ENCODE results near the gene UNC119B. TPM values are rescaled to one million over a fixed set of nuclear protein-coding genes. Genes with fewer than 3 reads are reported as not detected.

UNC119B gene
- total and polyA plus RNA-seq, 4 donors = 8.6 to 43.2 (median 25.7) TPM

GRCh38 chr12:120759591-120760348, 49.5 kb downstream of the UNC119B start:
- WGBS, 2 donors = 87 to 88% methylated on average over 26 to 27 of the region's 27 CpGs
- no peaks in the 10 kb centered on the region for H3K9me3 ChIP-seq (ENCODE audit: control insufficient read depth in 4 of 4, insufficient read depth in 3 of 4, low read length in 3 of 4)
- DNase-seq (no peak), ATAC-seq (ENCODE audit: insufficient read depth, low FRiP score) (no peak)
- no peak overlapping the region for H3K9ac ChIP-seq (ENCODE audit: insufficient read depth in 1 of 2, low read length in 2 of 2)
- peaks cover 8 to 17% (median 14%) of the 10 kb centered on the region in 4 donors for H3K36me3 ChIP-seq (ENCODE audit: control insufficient read depth in 4 of 4, insufficient read depth in 4 of 4, low read length in 4 of 4)
- no peak overlapping the region for H3K4me3 ChIP-seq
- H3K27ac ChIP-seq (ENCODE audit: low read depth in 1 of 2, low read length in 1 of 2) = no peak overlapping the region
- H3K4me1 ChIP-seq (ENCODE audit: control insufficient read depth in 5 of 5, insufficient read depth in 5 of 5, low read length in 5 of 5) = peaks cover 0 to 11% (median 0%) of the 10 kb centered on the region in 5 donors
- H3K27me3 ChIP-seq (ENCODE audit: control insufficient read depth in 3 of 3, insufficient read depth in 3 of 3, low read length in 2 of 3) = no peaks in the 10 kb centered on the region
- TF ChIP-seq, protein P1, sequence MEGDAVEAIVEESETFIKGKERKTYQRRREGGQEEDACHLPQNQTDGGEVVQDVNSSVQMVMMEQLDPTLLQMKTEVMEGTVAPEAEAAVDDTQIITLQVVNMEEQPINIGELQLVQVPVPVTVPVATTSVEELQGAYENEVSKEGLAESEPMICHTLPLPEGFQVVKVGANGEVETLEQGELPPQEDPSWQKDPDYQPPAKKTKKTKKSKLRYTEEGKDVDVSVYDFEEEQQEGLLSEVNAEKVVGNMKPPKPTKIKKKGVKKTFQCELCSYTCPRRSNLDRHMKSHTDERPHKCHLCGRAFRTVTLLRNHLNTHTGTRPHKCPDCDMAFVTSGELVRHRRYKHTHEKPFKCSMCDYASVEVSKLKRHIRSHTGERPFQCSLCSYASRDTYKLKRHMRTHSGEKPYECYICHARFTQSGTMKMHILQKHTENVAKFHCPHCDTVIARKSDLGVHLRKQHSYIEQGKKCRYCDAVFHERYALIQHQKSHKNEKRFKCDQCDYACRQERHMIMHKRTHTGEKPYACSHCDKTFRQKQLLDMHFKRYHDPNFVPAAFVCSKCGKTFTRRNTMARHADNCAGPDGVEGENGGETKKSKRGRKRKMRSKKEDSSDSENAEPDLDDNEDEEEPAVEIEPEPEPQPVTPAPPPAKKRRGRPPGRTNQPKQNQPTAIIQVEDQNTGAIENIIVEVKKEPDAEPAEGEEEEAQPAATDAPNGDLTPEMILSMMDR (IDR thresholded peaks at IDR 0.05; ENCODE audit: control extremely low read depth, extremely low read depth) = no peak

- peak overlapping the region in 1 of 2 donors; percentile 65 for H3K27ac ChIP-seq (ENCODE audit: low read depth in 1 of 2, low read length in 1 of 2)
- TF ChIP-seq, protein P1 (IDR thresholded peaks at IDR 0.05; ENCODE audit: control extremely low read depth, extremely low read depth) = no peak
- peaks cover 8 to 20% (median 14%) of the 10 kb centered on the region in 4 donors for H3K36me3 ChIP-seq (ENCODE audit: control insufficient read depth in 4 of 4, insufficient read depth in 4 of 4, low read length in 4 of 4)
- no peaks in the 10 kb centered on the region for H3K27me3 ChIP-seq (ENCODE audit: control insufficient read depth in 3 of 3, insufficient read depth in 3 of 3, low read length in 2 of 3)
- H3K4me3 ChIP-seq = no peak overlapping the region
- peak overlapping the region in 1 of 2 donors; percentile 44 for H3K9ac ChIP-seq (ENCODE audit: insufficient read depth in 1 of 2, low read length in 2 of 2)
- DNase-seq = peak in 1 of 3 donors; percentile 34
- H3K4me1 ChIP-seq (ENCODE audit: control insufficient read depth in 5 of 5, insufficient read depth in 5 of 5, low read length in 5 of 5) = peaks cover 0 to 11% (median 0%) of the 10 kb centered on the region in 5 donors
- WGBS, 2 donors = 88 to 90% methylated on average over 21 of the region's 21 CpGs
- ATAC-seq (ENCODE audit: insufficient read depth, low FRiP score) = no peak
- no peaks in the 10 kb centered on the region for H3K9me3 ChIP-seq (ENCODE audit: control insufficient read depth in 4 of 4, insufficient read depth in 3 of 4, low read length in 3 of 4)
These were observed 50.3 kb downstream of the UNC119B start for GRCh38 chr12:120760349-120761254.

- Histone ChIP-seq H3K27ac (ENCODE audit: low read depth in 1 of 2, low read length in 1 of 2) (peak overlapping the region; percentile 43 to 65), H3K9ac (ENCODE audit: insufficient read depth in 1 of 2, low read length in 2 of 2) (peak overlapping the region; percentile 40 to 44), H3K9me3 (ENCODE audit: control insufficient read depth in 4 of 4, insufficient read depth in 3 of 4, low read length in 3 of 4) (no peaks in the 10 kb centered on the region), H3K36me3 (ENCODE audit: control insufficient read depth in 4 of 4, insufficient read depth in 4 of 4, low read length in 4 of 4) (peaks cover 14 to 27% (median 20%) of the 10 kb centered on the region in 4 donors), H3K4me3 (no peak overlapping the region), H3K4me1 (ENCODE audit: control insufficient read depth in 5 of 5, insufficient read depth in 5 of 5, low read length in 5 of 5) (peaks cover 0 to 11% (median 0%) of the 10 kb centered on the region in 5 donors), H3K27me3 (ENCODE audit: control insufficient read depth in 3 of 3, insufficient read depth in 3 of 3, low read length in 2 of 3) (no peaks in the 10 kb centered on the region)
- 61 to 76% methylated on average over 9 of the region's 9 CpGs for WGBS, 2 donors
- DNase-seq (peak; percentile 57 to 77 (median 66)), ATAC-seq (ENCODE audit: insufficient read depth, low FRiP score) (peak; percentile 24)
- TF ChIP-seq, protein P1 (IDR thresholded peaks at IDR 0.05; ENCODE audit: control extremely low read depth, extremely low read depth) = no peak
These were observed 51.3 kb downstream of the UNC119B start for GRCh38 chr12:120761519-120761934.
